Stomach (tissue), 9 donors: Measurements from ENCODE around the gene DLGAP1. TPM values are rescaled to one million over a fixed set of nuclear protein-coding genes. Genes with fewer than 3 reads are reported as not detected.

Experiments used
- DNase-seq, 2 donors: peaks; one replicate each; pipeline versions ENCODE4 v3.0.0 to v3.0.0-alpha.2; 2013 to 2019
- H3K27ac ChIP-seq, 5 donors: fragments of 200-600 bp in 4 of 5; sonication (generic) in 4 of 5; one replicate each; pipeline ENCODE4 v1.5.1; 2013 to 2019; ENCODE audit warnings: mild to moderate bottlenecking in 1 of 5, moderate library complexity in 1 of 5
- H3K27me3 ChIP-seq, 3 donors: fragments of 200-600 bp; sonication (generic); one replicate each; pipeline ENCODE4 v1.5.1; 2017 to 2019; ENCODE audit warnings: mixed run types in 1 of 3
- H3K36me3 ChIP-seq, 4 donors: fragments of 200-600 bp; sonication (generic); 1 replicate in 3 of 4; 2 replicates in 1 of 4; pipeline ENCODE4 v1.5.1; 2016 to 2019
- H3K4me1 ChIP-seq, 4 donors: fragments of 200-600 bp; sonication (generic); one replicate each; pipeline ENCODE4 v1.5.1; 2016 to 2019
- H3K4me3 ChIP-seq, 4 donors: fragments of 200-600 bp; sonication (generic) in 3 of 4; one replicate each; pipeline ENCODE4 v1.5.1; 2016 to 2019; ENCODE audit warnings: mild to moderate bottlenecking in 1 of 4
- H3K9me3 ChIP-seq, 4 donors: fragments of 200-600 bp; sonication (generic); one replicate each; pipeline ENCODE4 v1.5.1; 2016 to 2019
- CTCF ChIP-seq, 7 experiments: fragments of 450-650 bp in 4 of 7; fragments of 200-600 bp in 3 of 7; sonication (generic) in 3 of 7; IDR thresholded peaks; one replicate each; pipeline ENCODE4 v1.5.1; 2016 to 2019; ENCODE audit warnings: antibody characterized with exemption in 7 of 7, control low read depth in 2 of 7, mild to moderate bottlenecking in 1 of 7
- EP300 ChIP-seq: sonication (generic); formaldehyde crosslinking; IDR thresholded peaks from one replicate; pipeline ENCODE4 v1.6.1; 2017; ENCODE audit warnings: antibody characterized with exemption
- POLR2A ChIP-seq, 4 donors: fragments of 450-650 bp; IDR thresholded peaks; one replicate each; pipeline ENCODE4 v1.6.1; 2016; ENCODE audit warnings: antibody characterized with exemption in 4 of 4, control low read depth in 2 of 4, mild to moderate bottlenecking in 1 of 4, moderate library complexity in 1 of 4
- POLR2AphosphoS5 ChIP-seq, 3 donors: sonication (generic); formaldehyde crosslinking; IDR thresholded peaks; one replicate each; pipeline ENCODE4 v1.6.1; 2016; ENCODE audit warnings: antibody characterized with exemption in 3 of 3
- WGBS, 5 donors: extraction: QIAGEN DNeasy Blood & Tissue Kit in 3 of 5; methylation state at CpG; one replicate each; pipeline versions ENCODE4 v1.1.5 to v1.1.7; 2013 to 2018; 5-methylcytosine and 5-hydroxymethylcytosine counted together
- intact Hi-C: fragments of 100-400 bp; cut with DNase I; formaldehyde crosslinking; loops from one replicate; pipeline ENCODE4 v1.15.1; 2023; ENCODE audit warnings: low total_unique reads
- polyA plus RNA-seq, 3 donors: library from polyadenylated mRNA; stranded (reverse); fragments of 200-250 nt; gene quantifications; one replicate each; pipeline ENCODE4 v1.2.3, GENCODE V29; 2013
- total RNA-seq, 5 donors: library from RNA; depleted of rRNA; stranded (reverse); fragments of >200 nt; gene quantifications; one replicate each; pipeline versions ENCODE4 v1.1.0 to v1.2.3, GENCODE V29; 2014 to 2016
- donor health status: healthy with polysubstance abuse.
- donor health status: Bipolar disorder and iron deficiency.
- donor health status: healthy.

Gene DLGAP1
- total and polyA plus RNA-seq, 8 donors = 0.06 to 7.0 (median 1.3) TPM; not detected in 1

- Histone ChIP-seq H3K36me3 (no peaks in the 10 kb centered on the region), H3K27me3 (no peaks in the 10 kb centered on the region), H3K4me1 (peaks cover 0 to 6% (median 0%) of the 10 kb centered on the region in 4 donors), H3K9me3 (no peaks in the 10 kb centered on the region), H3K4me3 (no peak overlapping the region), H3K27ac (no peak overlapping the region)
- intact Hi-C loops = loop anchor here (10.0 kb wide), 1 partner anchor 183 kb away; no protein-coding TSS in a partner anchor
- no peak for TF ChIP-seq EP300
- no peak for TF ChIP-seq POLR2A (IDR thresholded peaks at IDR 0.05)
- TF ChIP-seq POLR2AphosphoS5 (IDR thresholded peaks at IDR 0.05) = no peak
- no peak for TF ChIP-seq CTCF (IDR thresholded peaks at IDR 0.05)
- DNase-seq = no peak
- 26 to 56% (median 43%) methylated on average over 2 of the region's 2 CpGs for WGBS, 5 donors
Observed at GRCh38 chr18:3692113-3692621, 762.9 kb downstream of the DLGAP1 start.

GRCh38 chr18:3691705-3692104, 763.4 kb downstream of the DLGAP1 start:
- H3K4me3 ChIP-seq = no peak overlapping the region
- WGBS, 5 donors = 71 to 83% (median 77%) methylated on average over 3 of the region's 3 CpGs
- intact Hi-C loops = loop anchor here (10.0 kb wide), 1 partner anchor 183 kb away; no protein-coding TSS in a partner anchor
- no peaks in the 10 kb centered on the region for H3K36me3 ChIP-seq
- TF ChIP-seq EP300 (no peak), POLR2AphosphoS5 (IDR thresholded peaks at IDR 0.05) (no peak)
- peaks cover 0 to 3% (median 0%) of the 10 kb centered on the region in 4 donors for H3K9me3 ChIP-seq
- no peak overlapping the region for H3K27ac ChIP-seq
- DNase-seq = no peak
- peaks cover 0 to 6% (median 0%) of the 10 kb centered on the region in 4 donors for H3K4me1 ChIP-seq
- H3K27me3 ChIP-seq = no peaks in the 10 kb centered on the region

- no peaks in the 10 kb centered on the region for H3K36me3 ChIP-seq
- TF ChIP-seq POLR2AphosphoS5 (IDR thresholded peaks at IDR 0.05) = no peak
Observed at GRCh38 chr18:3690764-3691066, 764.4 kb downstream of the DLGAP1 start.

GRCh38 chr18:3689986-3690763, 764.9 kb downstream of the DLGAP1 start:
- H3K4me1 ChIP-seq = peaks cover 0 to 6% (median 0%) of the 10 kb centered on the region in 4 donors
- WGBS, 5 donors = 75 to 87% (median 82%) methylated on average over 9 of the region's 9 CpGs
- no peak overlapping the region for H3K4me3 ChIP-seq
- intact Hi-C loops = loop anchor here (10.0 kb wide), 1 partner anchor 185 kb away; no protein-coding TSS in a partner anchor
- TF ChIP-seq POLR2AphosphoS5 (IDR thresholded peaks at IDR 0.05) (no peak), POLR2A (IDR thresholded peaks at IDR 0.05) (no peak), EP300 (no peak), CTCF (IDR thresholded peaks at IDR 0.05) (no peak)
- no peaks in the 10 kb centered on the region for H3K27me3 ChIP-seq
- peaks cover 0 to 4% (median 0%) of the 10 kb centered on the region in 4 donors for H3K9me3 ChIP-seq
- H3K36me3 ChIP-seq = no peaks in the 10 kb centered on the region
- DNase-seq = no peak
- H3K27ac ChIP-seq = no peak overlapping the region

More at GRCh38 chr18:3690764-3691066, 764.4 kb downstream of the DLGAP1 start:
- DNase-seq = no peak
- Histone ChIP-seq H3K27ac (no peak overlapping the region), H3K4me3 (no peak overlapping the region), H3K27me3 (no peaks in the 10 kb centered on the region), H3K9me3 (peaks cover 0 to 4% (median 0%) of the 10 kb centered on the region in 4 donors), H3K4me1 (peaks cover 0 to 6% (median 0%) of the 10 kb centered on the region in 4 donors)
- intact Hi-C loops = loop anchor here (10.0 kb wide), 1 partner anchor 184 kb away; no protein-coding TSS in a partner anchor
- WGBS, 5 donors = 37 to 71% (median 51%) methylated on average over 1 of the region's 1 CpG

GRCh38 chr18:3689091-3689490, 766.0 kb downstream of the DLGAP1 start:
- H3K4me1 ChIP-seq = peaks cover 0 to 6% (median 0%) of the 10 kb centered on the region in 4 donors
- no peak for TF ChIP-seq EP300
- TF ChIP-seq POLR2AphosphoS5 (IDR thresholded peaks at IDR 0.05) = no peak
- no peak for TF ChIP-seq CTCF (IDR thresholded peaks at IDR 0.05)
- TF ChIP-seq POLR2A (IDR thresholded peaks at IDR 0.05) = no peak
- WGBS, 5 donors = 15 to 30% (median 23%) methylated on average over 3 of the region's 3 CpGs
- H3K9me3 ChIP-seq = peaks cover 0 to 4% (median 0%) of the 10 kb centered on the region in 4 donors
- H3K27ac ChIP-seq = no peak overlapping the region
- H3K4me3 ChIP-seq = no peak overlapping the region
- H3K27me3 ChIP-seq = no peaks in the 10 kb centered on the region
- DNase-seq = no peak
- no peaks in the 10 kb centered on the region for H3K36me3 ChIP-seq
- intact Hi-C loops = no loop called here
